GM06990 (cell line): Measurements from ENCODE around the gene MPL.

Source experiments
- DNase-seq: peaks from one replicate; pipeline ENCODE4 v3.0.0-alpha.2; 2011; ENCODE audit not compliant: insufficient read length; ENCODE audit errors: extremely low read depth
- H3K27me3 ChIP-seq: replicated peaks from 2 replicates; pipeline ENCODE4 v1.6.0; 2011; ENCODE audit warnings: low read length; ENCODE audit not compliant: control insufficient read depth, insufficient read depth
- H3K36me3 ChIP-seq: 2 replicates; pipeline ENCODE4 v1.5.1; 2011; ENCODE audit warnings: low read length; ENCODE audit not compliant: control insufficient read depth, insufficient read depth
- H3K4me3 ChIP-seq: replicated peaks from 2 replicates; pipeline ENCODE4 v1.5.1; 2011; ENCODE audit warnings: low read depth, mild to moderate bottlenecking, control low read depth, low read length
- TF ChIP-seq, protein P1 (sequence below): IDR thresholded peaks from 2 replicates; pipeline ENCODE4 v1.5.1; 2011; ENCODE audit warnings: low read length, control low read depth, mild to moderate bottlenecking, inconsistent platforms; ENCODE audit not compliant: insufficient read depth, poor library complexity, severe bottlenecking

The MPL gene

GRCh38 chr1:43304314-43304681 is 33.3 kb upstream of the MPL start:
- no peak overlapping the region for H3K4me3 ChIP-seq
- no peaks in the 10 kb centered on the region; the same call in 1 of the 2 replicates for H3K27me3 ChIP-seq
- DNase-seq, result no peak
- TF ChIP-seq, protein P1, sequence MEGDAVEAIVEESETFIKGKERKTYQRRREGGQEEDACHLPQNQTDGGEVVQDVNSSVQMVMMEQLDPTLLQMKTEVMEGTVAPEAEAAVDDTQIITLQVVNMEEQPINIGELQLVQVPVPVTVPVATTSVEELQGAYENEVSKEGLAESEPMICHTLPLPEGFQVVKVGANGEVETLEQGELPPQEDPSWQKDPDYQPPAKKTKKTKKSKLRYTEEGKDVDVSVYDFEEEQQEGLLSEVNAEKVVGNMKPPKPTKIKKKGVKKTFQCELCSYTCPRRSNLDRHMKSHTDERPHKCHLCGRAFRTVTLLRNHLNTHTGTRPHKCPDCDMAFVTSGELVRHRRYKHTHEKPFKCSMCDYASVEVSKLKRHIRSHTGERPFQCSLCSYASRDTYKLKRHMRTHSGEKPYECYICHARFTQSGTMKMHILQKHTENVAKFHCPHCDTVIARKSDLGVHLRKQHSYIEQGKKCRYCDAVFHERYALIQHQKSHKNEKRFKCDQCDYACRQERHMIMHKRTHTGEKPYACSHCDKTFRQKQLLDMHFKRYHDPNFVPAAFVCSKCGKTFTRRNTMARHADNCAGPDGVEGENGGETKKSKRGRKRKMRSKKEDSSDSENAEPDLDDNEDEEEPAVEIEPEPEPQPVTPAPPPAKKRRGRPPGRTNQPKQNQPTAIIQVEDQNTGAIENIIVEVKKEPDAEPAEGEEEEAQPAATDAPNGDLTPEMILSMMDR, result no peak
- H3K36me3 ChIP-seq, result no peaks in the 10 kb centered on the region

- H3K27me3 ChIP-seq, result no peaks in the 10 kb centered on the region; the same call in 1 of the 2 replicates
- DNase-seq, result no peak
- no peaks in the 10 kb centered on the region for H3K36me3 ChIP-seq
- TF ChIP-seq, protein P1, result no peak
- H3K4me3 ChIP-seq, result no peak overlapping the region
These were observed 32.8 kb upstream of the MPL start for GRCh38 chr1:43304771-43305300.

- Histone ChIP-seq H3K4me3 (no peak overlapping the region), H3K36me3 (no peaks in the 10 kb centered on the region), H3K27me3 (no peaks in the 10 kb centered on the region; the same call in 1 of the 2 replicates)
- DNase-seq, result no peak
- TF ChIP-seq, protein P1, result no peak
These were observed 32.2 kb upstream of the MPL start for GRCh38 chr1:43305461-43305860.

DNA sequence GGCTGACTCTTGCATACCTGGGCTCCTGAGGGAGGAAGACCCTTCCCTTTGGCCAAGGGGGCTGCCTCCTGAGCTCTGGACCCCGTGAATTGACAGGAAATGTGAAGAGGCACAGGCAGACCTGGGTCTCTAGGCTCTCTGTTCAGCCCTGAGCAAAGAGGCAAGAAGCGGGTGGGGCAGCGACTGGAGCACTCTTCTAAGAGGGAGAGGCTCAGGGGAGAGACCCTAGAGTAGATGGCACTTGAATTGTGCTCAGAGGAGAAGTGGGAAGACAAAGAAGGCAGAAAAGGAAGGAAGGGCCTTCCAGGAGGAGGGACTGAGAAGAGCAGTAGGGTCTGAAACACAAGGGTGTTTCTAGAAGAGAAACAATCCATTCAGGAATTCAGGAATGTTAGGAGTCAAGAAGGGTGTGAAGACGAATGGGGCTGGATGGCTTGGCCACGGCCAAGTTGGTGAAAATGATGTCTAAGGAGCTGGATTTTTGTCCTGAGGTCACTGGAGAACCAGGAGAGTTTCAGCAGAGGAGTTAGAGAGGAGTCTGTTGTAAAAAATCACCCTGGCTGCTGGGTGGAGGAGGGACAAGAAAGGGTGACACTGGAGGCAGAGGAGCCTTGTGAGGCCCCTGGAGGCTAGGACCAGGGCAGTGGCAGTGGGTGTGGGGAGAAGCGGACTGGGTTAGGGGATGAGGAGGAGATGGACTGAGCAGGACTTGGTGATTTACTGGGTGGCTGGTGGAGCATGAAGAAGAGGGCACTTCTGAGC is 31.5 kb upstream of the MPL start:
- no peaks in the 10 kb centered on the region; the same call in 1 of the 2 replicates for H3K27me3 ChIP-seq
- no peaks in the 10 kb centered on the region for H3K36me3 ChIP-seq
- TF ChIP-seq, protein P1, result no peak
- no peak overlapping the region for H3K4me3 ChIP-seq
- no peak for DNase-seq

DNA sequence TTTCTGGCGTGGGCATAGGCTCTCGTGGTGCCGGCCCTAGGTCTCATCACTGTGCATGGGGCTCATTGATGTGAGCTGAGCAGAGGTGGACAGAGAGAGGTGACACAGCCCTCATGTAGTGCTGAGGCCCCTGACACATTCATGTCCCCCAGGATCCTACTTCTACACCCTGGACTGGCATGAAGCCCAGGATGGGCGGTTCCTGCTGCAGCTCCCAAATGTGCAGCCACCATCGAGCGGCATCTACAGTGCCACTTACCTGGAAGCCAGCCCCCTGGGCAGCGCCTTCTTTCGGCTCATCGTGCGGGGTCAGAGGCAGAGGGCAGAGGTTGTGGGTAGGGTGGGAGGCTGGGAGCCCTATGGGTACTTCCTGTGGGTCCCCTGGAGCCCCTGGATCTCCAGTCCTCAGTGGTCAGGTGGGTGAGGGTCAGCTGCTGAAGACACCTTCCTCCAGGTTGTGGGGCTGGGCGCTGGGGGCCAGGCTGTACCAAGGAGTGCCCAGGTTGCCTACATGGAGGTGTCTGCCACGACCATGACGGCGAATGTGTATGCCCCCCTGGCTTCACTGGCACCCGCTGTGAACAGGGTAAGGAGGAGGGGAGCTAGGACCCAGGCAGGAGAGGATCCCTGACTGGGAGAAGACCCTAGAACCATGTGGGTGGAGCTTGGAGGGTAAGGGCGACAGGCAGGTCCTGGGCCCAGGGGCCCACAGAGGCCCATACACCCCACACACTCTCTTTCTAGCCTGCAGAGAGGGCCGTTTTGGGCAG is 30.7 kb upstream of the MPL start:
- DNase-seq, result no peak
- Histone ChIP-seq H3K27me3 (no peaks in the 10 kb centered on the region; the same call in 1 of the 2 replicates), H3K36me3 (no peaks in the 10 kb centered on the region), H3K4me3 (no peak overlapping the region)
- TF ChIP-seq, protein P1, result no peak
